Measurements from ENCODE around the gene MAST2.
"Not testable (repeated sequence)": the region's sequence is repeated elsewhere in the genome, so short reads cannot be mapped to it uniquely, and the experiment has no call there.

The MAST2 gene

GRCh38 chr1:45891087-45891486 is 87.7 kb downstream of the MAST2 start:
- no peak for DNase-seq (ENCODE audit: low read depth in 1 of 2, low spot score in 1 of 2)

GRCh38 chr1:45892068-45892785 is 88.8 kb downstream of the MAST2 start:
- no peak for DNase-seq (ENCODE audit: low read depth in 1 of 2, low spot score in 1 of 2)

GRCh38 chr1:45894331-45894730 is 90.9 kb downstream of the MAST2 start:
- no peak for DNase-seq (ENCODE audit: low read depth in 1 of 2, low spot score in 1 of 2)

- DNase-seq (ENCODE audit: low read depth in 1 of 2, low spot score in 1 of 2), result no peak
Measured at GRCh38 chr1:45894921-45895320, 91.5 kb downstream of the MAST2 start.

- no peak for DNase-seq (ENCODE audit: low read depth in 1 of 2, low spot score in 1 of 2)
Measured at GRCh38 chr1:45895406-45895805, 92.0 kb downstream of the MAST2 start.

- no peak for DNase-seq (ENCODE audit: low read depth in 1 of 2, low spot score in 1 of 2)
Measured at GRCh38 chr1:45906883-45907282, 103.5 kb downstream of the MAST2 start.

- no peak for DNase-seq (ENCODE audit: low read depth in 1 of 2, low spot score in 1 of 2)
Measured at GRCh38 chr1:45908611-45909140, 105.3 kb downstream of the MAST2 start.

- no peak for DNase-seq (ENCODE audit: low read depth in 1 of 2, low spot score in 1 of 2)
Measured at GRCh38 chr1:45911634-45912033, 108.2 kb downstream of the MAST2 start.

- DNase-seq (ENCODE audit: low read depth in 1 of 2, low spot score in 1 of 2), result no peak
Measured at GRCh38 chr1:45913183-45913683, 109.8 kb downstream of the MAST2 start.

GRCh38 chr1:45913731-45914501 is 110.5 kb downstream of the MAST2 start:
- no peak for DNase-seq (ENCODE audit: low read depth in 1 of 2, low spot score in 1 of 2)

GRCh38 chr1:45914836-45915235 is 111.4 kb downstream of the MAST2 start:
- DNase-seq (ENCODE audit: low read depth in 1 of 2, low spot score in 1 of 2), result no peak

GRCh38 chr1:45922374-45922773 is 119.0 kb downstream of the MAST2 start:
- DNase-seq (ENCODE audit: low read depth in 1 of 2, low spot score in 1 of 2), result no peak

- DNase-seq (ENCODE audit: low read depth in 1 of 2, low spot score in 1 of 2), result no peak
Measured at GRCh38 chr1:45922813-45923212, 119.4 kb downstream of the MAST2 start.

- no peak for DNase-seq (ENCODE audit: low read depth in 1 of 2, low spot score in 1 of 2)
Measured at GRCh38 chr1:45923343-45923742, 119.9 kb downstream of the MAST2 start.

GRCh38 chr1:45924736-45925135 is 121.3 kb downstream of the MAST2 start:
- no peak for DNase-seq (ENCODE audit: low read depth in 1 of 2, low spot score in 1 of 2)

GRCh38 chr1:45925728-45926287 is 122.4 kb downstream of the MAST2 start:
- DNase-seq (ENCODE audit: low read depth in 1 of 2, low spot score in 1 of 2), result no peak

GRCh38 chr1:45926330-45926729 is 122.9 kb downstream of the MAST2 start:
- no peak for DNase-seq (ENCODE audit: low read depth in 1 of 2, low spot score in 1 of 2)

GRCh38 chr1:45927231-45927915 is 124.0 kb downstream of the MAST2 start:
- not testable (repeated sequence) for DNase-seq (ENCODE audit: low read depth in 1 of 2, low spot score in 1 of 2)

- no peak for DNase-seq (ENCODE audit: low read depth in 1 of 2, low spot score in 1 of 2)
Measured at GRCh38 chr1:45928486-45929205, 125.2 kb downstream of the MAST2 start.

- no peak for DNase-seq (ENCODE audit: low read depth in 1 of 2, low spot score in 1 of 2)
Measured at GRCh38 chr1:45929257-45929687, 125.9 kb downstream of the MAST2 start.

Data from activated T-helper 1 cell treated with anti-CD3 and anti-CD28 coated beads, Interleukin-2, amount 50 U/mL, for 16 hours (primary cell).